GM19397 (cell line): ENCODE data around the gene TAGAP.

ENCODE experiments used
- ATAC-seq: cut with Tn5 transposase; IDR thresholded peaks from one replicate; pipeline ENCODE4 v1.9.1; 2021; ENCODE audit warnings: mild to moderate bottlenecking, moderate library complexity; ENCODE audit not compliant: unreplicated experiment

TAGAP gene

GRCh38 chr6:159044899-159045727, at the start of gene TAGAP:
Gene TAGAP (minus strand): TSS chr6:159044991. CDS start chr6:159044146, 845 bp downstream.
- ATAC-seq, result peak; percentile 60

GRCh38 chr6:159093609-159094443, 49.0 kb upstream of the TAGAP start:
- no peak for ATAC-seq

- no peak for ATAC-seq
Observed at GRCh38 chr6:159092631-159093030, 47.8 kb upstream of the TAGAP start.

GRCh38 chr6:159090530-159091480, 46.0 kb upstream of the TAGAP start:
- ATAC-seq, result no peak

GRCh38 chr6:159089909-159090308, 45.1 kb upstream of the TAGAP start:
- no peak for ATAC-seq

- no peak for ATAC-seq
Observed at GRCh38 chr6:159089443-159089842, 44.7 kb upstream of the TAGAP start.

- no peak for ATAC-seq
Observed at GRCh38 chr6:159086033-159086618, 41.3 kb upstream of the TAGAP start.

GRCh38 chr6:159085396-159085895, 40.7 kb upstream of the TAGAP start:
- ATAC-seq, result no peak

GRCh38 chr6:159084493-159085091, 39.8 kb upstream of the TAGAP start:
- ATAC-seq, result no peak

- no peak for ATAC-seq
Observed at GRCh38 chr6:159083146-159083545, 38.4 kb upstream of the TAGAP start.

- ATAC-seq, result no peak
Observed at GRCh38 chr6:159082039-159082815, 37.4 kb upstream of the TAGAP start.

GRCh38 chr6:159080217-159080976, 35.6 kb upstream of the TAGAP start:
- no peak for ATAC-seq

GRCh38 chr6:159079367-159079766, 34.6 kb upstream of the TAGAP start:
- ATAC-seq, result no peak

GRCh38 chr6:159077123-159077522, 32.3 kb upstream of the TAGAP start:
- ATAC-seq, result no peak

GRCh38 chr6:159075506-159076228, 30.9 kb upstream of the TAGAP start:
- ATAC-seq, result no peak

GRCh38 chr6:159074876-159075275, 30.1 kb upstream of the TAGAP start:
- ATAC-seq, result no peak

- ATAC-seq, result no peak
Observed at GRCh38 chr6:159074120-159074684, 29.4 kb upstream of the TAGAP start.
